Measurements from ENCODE around the gene TPPP3.

- TF ChIP-seq CTCF (IDR thresholded peaks at IDR 0.05) (no peak), POLR2A (IDR thresholded peaks at IDR 0.05) (no peak)
Observed at GRCh38 chr16:67406111-67406971, 13.0 kb upstream of the TPPP3 start.
